B cell (primary cell): ENCODE results near the gene HADH. TPM values are rescaled to one million over a fixed set of nuclear protein-coding genes. Genes with fewer than 3 reads are reported as not detected.

ENCODE experiments used
- ATAC-seq: fragments of 200-7000 bp; cut with Tn5 transposase; one replicate; pipeline ENCODE4 v1.10.0; 2021; ENCODE audit warnings: low read depth, mild to moderate bottlenecking, moderate number of reproducible peaks, moderate library complexity
- CTCF ChIA-PET: fragments of 350-600 bp; sonication (Branson Sonifier 250); formaldehyde crosslinking; loops from one replicate; lab custom pipeline; 2021; ENCODE audit warnings: antibody characterized with exemption, inconsistent platforms; lab: Charles Lee
- POLR2A ChIA-PET: fragments of 350-600 bp; sonication (Branson Sonifier 250); formaldehyde crosslinking; loops from one replicate; lab custom pipeline; 2021; ENCODE audit warnings: antibody characterized with exemption; lab: Charles Lee
- DNase-seq: peaks from one replicate; pipeline ENCODE4 v3.0.0; 2013
- H2AFZ ChIP-seq: 2 replicates; pipeline ENCODE4 v1.6.1; 2012; ENCODE audit warnings: mild to moderate bottlenecking, low read depth, low read length; ENCODE audit not compliant: insufficient read depth, poor library complexity, severe bottlenecking
- H3K27ac ChIP-seq, 2 donors: 1 replicate in 1 of 2; 2 replicates in 1 of 2; pipeline ENCODE4 v1.5.1; 2012 to 2013; ENCODE audit warnings: low read length in 2 of 2, mild to moderate bottlenecking in 2 of 2, moderate library complexity in 1 of 2
- H3K27me3 ChIP-seq, 4 experiments: fragments of 200-600 bp in 1 of 4; sonication (generic) in 1 of 4; replicated peaks in 1 of 4; 1 replicate in 2 of 4; 2 replicates in 2 of 4; pipeline versions ENCODE4 v1.6.1 to v1.7.0; 2013 to 2016; ENCODE audit warnings: low read length in 3 of 4, mild to moderate bottlenecking in 2 of 4, mixed read lengths in 1 of 4, moderate library complexity in 1 of 4; ENCODE audit not compliant: insufficient read depth in 4 of 4, control insufficient read depth in 3 of 4; ENCODE audit errors: control extremely low read depth in 1 of 4
- H3K36me3 ChIP-seq, 2 experiments: replicated peaks in 1 of 2; 1 replicate in 1 of 2; 2 replicates in 1 of 2; pipeline versions ENCODE4 v1.6.1 to v1.7.1; 2013; ENCODE audit warnings: low read length in 1 of 2; ENCODE audit not compliant: insufficient read depth in 2 of 2, control insufficient read depth in 1 of 2; ENCODE audit errors: control extremely low read depth in 1 of 2, extremely low read depth in 1 of 2
- H3K4me1 ChIP-seq, 2 donors: fragments of 200-600 bp in 1 of 2; sonication (generic) in 1 of 2; 1 replicate in 1 of 2; 2 replicates in 1 of 2; pipeline versions ENCODE4 v1.5.1 to v1.6.1; 2013 to 2017; ENCODE audit warnings: low read length in 2 of 2; ENCODE audit not compliant: control insufficient read depth in 2 of 2, insufficient read depth in 2 of 2
- H3K4me2 ChIP-seq: replicated peaks from 2 replicates; pipeline ENCODE3; 2012; ENCODE audit warnings: mild to moderate bottlenecking, low read depth, low read length; ENCODE audit not compliant: poor library complexity, severe bottlenecking
- H3K4me3 ChIP-seq, 5 experiments: fragments of 200-600 bp in 1 of 5; sonication (generic) in 1 of 5; 1 replicate in 3 of 5; 2 replicates in 2 of 5; pipeline versions ENCODE4 v1.5.1 to v1.7.0; 2011 to 2016; ENCODE audit warnings: low read length in 4 of 5, mild to moderate bottlenecking in 4 of 5, low read depth in 2 of 5, control low read depth in 1 of 5, moderate library complexity in 1 of 5; ENCODE audit not compliant: insufficient read depth in 1 of 5; ENCODE audit errors: control extremely low read depth in 1 of 5, extremely low read depth in 1 of 5
- H3K79me2 ChIP-seq: fragments of 200-600 bp; sonication (generic); one replicate; pipeline ENCODE4 v1.6.0; 2016; ENCODE audit warnings: low read length; ENCODE audit not compliant: control insufficient read depth, insufficient read depth
- H3K9ac ChIP-seq: fragments of 200-600 bp; sonication (generic); 2 replicates; pipeline ENCODE4 v1.6.1; 2017; ENCODE audit warnings: mild to moderate bottlenecking, low read length, moderate library complexity
- H3K9me3 ChIP-seq, 3 donors: one replicate each; pipeline versions ENCODE4 v1.6.1 to v1.7.1; 2013; ENCODE audit warnings: low read length in 2 of 3; ENCODE audit not compliant: control insufficient read depth in 2 of 3, insufficient read depth in 1 of 3; ENCODE audit errors: control extremely low read depth in 1 of 3
- H4K20me1 ChIP-seq: 2 replicates; pipeline ENCODE4 v1.6.0; 2012; ENCODE audit warnings: mild to moderate bottlenecking, low read length; ENCODE audit not compliant: insufficient read depth, control insufficient read depth, poor library complexity, severe bottlenecking
- H3K27ac Mint-ChIP-seq: one replicate; pipeline ENCODE4 v1.8.0; 2021; ENCODE audit warnings: mixed read lengths
- H3K27me3 Mint-ChIP-seq: one replicate; pipeline ENCODE4 v1.8.0; 2021; ENCODE audit warnings: mixed read lengths
- H3K4me1 Mint-ChIP-seq: one replicate; pipeline ENCODE4 v1.8.0; 2021; ENCODE audit warnings: mixed read lengths
- H3K4me3 Mint-ChIP-seq: one replicate; pipeline ENCODE4 v1.8.0; 2021; ENCODE audit warnings: mixed read lengths
- H3K9me3 Mint-ChIP-seq: one replicate; pipeline ENCODE4 v1.8.0; 2022; ENCODE audit warnings: mixed read lengths; ENCODE audit not compliant: insufficient read depth
- EZH2 ChIP-seq: IDR thresholded peaks from 2 replicates; pipeline ENCODE4 v1.6.1; 2012; ENCODE audit warnings: borderline replicate concordance, low read depth, mild to moderate bottlenecking, moderate library complexity, low read length; ENCODE audit not compliant: insufficient read depth, poor library complexity, severe bottlenecking
- WGBS: methylation state at CpG from one replicate; pipeline ENCODE4 v1.1.5; 2013; ENCODE audit warnings: missing lambda C conversion rate; ENCODE audit not compliant: insufficient coverage; 5-methylcytosine and 5-hydroxymethylcytosine counted together
- intact Hi-C: fragments of 100-400 bp; cut with micrococcal nuclease; formaldehyde crosslinking; loops from one replicate; pipeline ENCODE4 v1.10.0; 2022
- polyA minus RNA-seq: library from RNA; depleted of rRNA, polyadenylated mRNA; stranded (reverse); fragments of >200 nt; gene quantifications from 2 replicates; pipeline ENCODE4 v1.2.3, GENCODE V29; 2012
- polyA plus RNA-seq: library from polyadenylated mRNA; depleted of rRNA; stranded (reverse); fragments of >200 nt; gene quantifications from 2 replicates; pipeline ENCODE4 v1.2.3, GENCODE V29; 2012
- total RNA-seq, 2 donors: library from RNA; stranded (reverse); fragments of 120-200 nt in 1 of 2; gene quantifications; 1 replicate in 1 of 2; 2 replicates in 1 of 2; pipeline versions ENCODE4 v1.2.3 to v1.2.4, GENCODE V29; 2013 to 2022
- TF ChIP-seq, protein P1 (sequence below): fragments of 200-600 bp; IDR thresholded peaks from one replicate; pipeline ENCODE4 v1.8.0; 2022; ENCODE audit warnings: antibody characterized with exemption, mild to moderate bottlenecking

HADH gene
- total RNA-seq (26.1 and 26.4 TPM in 2 replicates), polyA plus RNA-seq (21.9 and 24.7 TPM in 2 replicates), polyA minus RNA-seq (6.9 and 7.3 TPM in 2 replicates)
- total RNA-seq (2013): 11.0 TPM

DNA sequence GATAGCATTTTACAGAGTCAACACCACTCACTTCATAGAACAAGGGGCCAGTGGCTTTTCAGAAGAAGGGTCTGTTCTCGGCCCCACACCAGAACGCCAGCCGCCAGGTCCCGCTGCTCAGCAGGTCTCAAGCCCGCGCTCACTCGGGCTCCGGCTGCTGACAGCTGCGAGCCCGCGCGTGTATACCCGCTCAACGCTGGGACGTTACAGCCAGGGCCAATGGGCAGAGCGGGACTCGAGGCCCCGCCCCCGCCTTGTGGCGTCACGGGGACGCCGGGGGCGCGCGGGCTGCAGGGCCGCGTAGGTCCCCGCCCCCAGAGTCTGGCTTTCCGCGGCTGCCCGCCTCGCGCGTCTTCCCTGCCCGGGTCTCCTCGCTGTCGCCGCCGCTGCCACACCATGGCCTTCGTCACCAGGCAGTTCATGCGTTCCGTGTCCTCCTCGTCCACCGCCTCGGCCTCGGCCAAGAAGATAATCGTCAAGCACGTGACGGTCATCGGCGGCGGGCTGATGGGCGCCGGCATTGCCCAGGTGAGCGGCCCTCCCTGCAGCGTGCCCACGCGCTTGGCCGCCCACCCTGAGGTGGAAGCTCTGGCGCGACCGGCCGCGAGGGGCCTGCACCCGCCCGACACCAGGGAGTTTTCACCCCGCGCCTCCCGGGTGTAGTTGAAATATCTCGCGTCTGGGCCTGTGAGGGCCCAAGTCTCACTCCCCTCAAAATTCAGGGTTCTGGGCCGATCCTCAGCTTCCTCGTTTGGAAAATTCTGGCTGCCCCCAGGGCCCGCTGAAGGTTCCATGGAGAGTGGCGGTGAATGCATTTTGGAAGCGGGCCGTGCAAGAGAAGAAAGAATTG lies at the start of gene HADH:
Gene HADH (plus strand): TSS at position 353 of the 850 bp plus-strand sequence. CDS start 44 bp downstream, at position 397.
- CTCF ChIA-PET: interaction anchor here (1.2 to 1.7 kb wide), 3 partner anchors 12 to 59 kb away, joined by 3 to 5 read pairs (median 5); partner anchors contain the start of gene CYP2U1
- H2AFZ ChIP-seq: peak within 1 kb of the TSS; percentile 87
- peak within 1 kb of the TSS; percentile 82 for H3K27ac Mint-ChIP-seq
- H3K9ac ChIP-seq: peak within 1 kb of the TSS; percentile 75
- peaks cover 33 to 46% of the 10 kb centered on the region in 2 donors for H3K4me1 ChIP-seq
- no peaks in the 10 kb centered on the region for H3K9me3 ChIP-seq
- H3K36me3 ChIP-seq: no peaks in the 10 kb centered on the region
- no peaks in the 10 kb centered on the region for H3K27me3 Mint-ChIP-seq
- TF ChIP-seq, protein P1, sequence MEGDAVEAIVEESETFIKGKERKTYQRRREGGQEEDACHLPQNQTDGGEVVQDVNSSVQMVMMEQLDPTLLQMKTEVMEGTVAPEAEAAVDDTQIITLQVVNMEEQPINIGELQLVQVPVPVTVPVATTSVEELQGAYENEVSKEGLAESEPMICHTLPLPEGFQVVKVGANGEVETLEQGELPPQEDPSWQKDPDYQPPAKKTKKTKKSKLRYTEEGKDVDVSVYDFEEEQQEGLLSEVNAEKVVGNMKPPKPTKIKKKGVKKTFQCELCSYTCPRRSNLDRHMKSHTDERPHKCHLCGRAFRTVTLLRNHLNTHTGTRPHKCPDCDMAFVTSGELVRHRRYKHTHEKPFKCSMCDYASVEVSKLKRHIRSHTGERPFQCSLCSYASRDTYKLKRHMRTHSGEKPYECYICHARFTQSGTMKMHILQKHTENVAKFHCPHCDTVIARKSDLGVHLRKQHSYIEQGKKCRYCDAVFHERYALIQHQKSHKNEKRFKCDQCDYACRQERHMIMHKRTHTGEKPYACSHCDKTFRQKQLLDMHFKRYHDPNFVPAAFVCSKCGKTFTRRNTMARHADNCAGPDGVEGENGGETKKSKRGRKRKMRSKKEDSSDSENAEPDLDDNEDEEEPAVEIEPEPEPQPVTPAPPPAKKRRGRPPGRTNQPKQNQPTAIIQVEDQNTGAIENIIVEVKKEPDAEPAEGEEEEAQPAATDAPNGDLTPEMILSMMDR: no peak
- no peak for TF ChIP-seq EZH2
- H3K4me2 ChIP-seq: peak within 1 kb of the TSS; percentile 80
- no peaks in the 10 kb centered on the region for H3K9me3 Mint-ChIP-seq
- DNase-seq (peak; percentile 95), ATAC-seq (peak; percentile 98)
- no peaks in the 10 kb centered on the region for H4K20me1 ChIP-seq
- POLR2A ChIA-PET: interaction anchor here (0.6 to 1.8 kb wide), 3 partner anchors 58 to 1572 kb away, joined by 3 to 6 read pairs (median 5); partner anchors contain the start of gene CYP2U1
- H3K27ac ChIP-seq: peak within 1 kb of the TSS; percentile 38 to 82
- H3K4me3 ChIP-seq: peak within 1 kb of the TSS; percentile 65 to 87 (median 71)
- H3K79me2 ChIP-seq: peaks cover 49% of the 10 kb centered on the region
- H3K27me3 ChIP-seq: no peaks in the 10 kb centered on the region
- intact Hi-C loops: loop anchor here (1.0 to 10.0 kb wide), 5 partner anchors 58 to 1675 kb away; partner anchors contain the start of genes AIMP1, CYP2U1, OSTC and PAPSS1
- H3K4me3 Mint-ChIP-seq: peak within 1 kb of the TSS; percentile 81
- under 1% methylated on average over 78 of the region's 78 CpGs for WGBS
- peaks cover 48% of the 10 kb centered on the region for H3K4me1 Mint-ChIP-seq

DNA sequence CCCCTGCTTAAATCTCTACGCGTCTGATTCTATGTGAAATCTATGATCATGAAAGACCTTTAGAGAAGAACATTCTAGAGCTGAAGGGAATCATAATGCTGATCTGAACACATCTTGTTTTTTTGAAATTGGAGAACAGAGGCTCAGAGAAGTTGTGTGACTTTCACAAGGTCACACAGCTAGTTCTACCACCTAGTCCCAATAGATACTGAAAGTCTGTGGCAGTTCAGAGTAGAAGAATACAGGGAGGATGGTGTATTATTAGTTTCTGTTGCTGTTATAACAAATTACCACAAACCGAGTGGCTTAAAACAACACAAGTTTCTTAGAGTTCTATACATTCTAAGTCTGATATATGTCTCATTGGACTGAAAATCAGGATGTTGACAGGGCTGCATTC lies 43.9 kb upstream of the HADH start:
- H3K27ac Mint-ChIP-seq: no peak overlapping the region
- WGBS: no CpG with 5 or more reads among the region's 3 CpGs
- POLR2A ChIA-PET: no interaction called here
- no peak overlapping the region for H3K4me2 ChIP-seq
- H3K79me2 ChIP-seq: no peaks in the 10 kb centered on the region
- no peaks in the 10 kb centered on the region for H3K27me3 ChIP-seq
- peaks cover 0 to 2% (median 0%) of the 10 kb centered on the region in 3 donors for H3K9me3 ChIP-seq
- H3K36me3 ChIP-seq: peaks cover 2 to 55% of the 10 kb centered on the region in 2 experiments
- ATAC-seq (no peak), DNase-seq (no peak)
- no peaks in the 10 kb centered on the region for H3K4me1 Mint-ChIP-seq
- TF ChIP-seq, protein P1: no peak
- TF ChIP-seq EZH2: no peak
- H4K20me1 ChIP-seq: peaks cover 6% of the 10 kb centered on the region
- no peaks in the 10 kb centered on the region for H3K27me3 Mint-ChIP-seq
- H3K27ac ChIP-seq: no peak overlapping the region
- intact Hi-C loops: no loop called here
- no peak overlapping the region for H3K4me3 ChIP-seq
- H3K9me3 Mint-ChIP-seq: no peaks in the 10 kb centered on the region
- CTCF ChIA-PET: no interaction called here
- no peak overlapping the region for H3K4me3 Mint-ChIP-seq
- H2AFZ ChIP-seq: no peak overlapping the region
- no peak overlapping the region for H3K9ac ChIP-seq
- no peaks in the 10 kb centered on the region for H3K4me1 ChIP-seq
